Measurements from ENCODE around the gene C2CD4C. TPM values are rescaled to one million over a fixed set of nuclear protein-coding genes. Genes with fewer than 3 reads are reported as not detected.
"Not testable (repeated sequence)": the region's sequence is repeated elsewhere in the genome, so short reads cannot be mapped to it uniquely, and the experiment has no call there.

Gene C2CD4C
- total RNA-seq, 1 experiment from 2014 or later = 14.6 TPM

DNA sequence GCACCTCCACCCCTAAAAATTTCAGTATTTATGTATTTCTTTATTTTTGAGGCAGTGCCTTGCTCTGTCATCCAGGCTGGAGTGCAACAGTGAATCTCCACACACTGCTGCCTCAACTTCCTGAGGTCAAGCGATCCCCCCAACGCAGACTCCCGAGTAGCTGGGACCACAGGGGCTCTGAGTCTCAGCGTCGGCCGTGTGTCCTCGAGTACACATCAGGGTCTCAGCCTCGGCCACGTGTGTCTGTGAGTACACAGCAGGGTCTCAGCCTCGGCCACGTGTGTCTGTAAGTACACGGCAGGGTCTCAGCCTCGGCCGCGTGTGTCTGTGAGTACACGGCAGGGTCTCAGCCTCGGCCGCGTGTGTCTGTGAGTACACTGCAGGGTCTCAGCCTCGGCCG is 21.2 kb downstream of the C2CD4C start:
- peaks cover 40% of the 10 kb centered on the region for H3K27me3 Mint-ChIP-seq (ENCODE audit: low read depth)
- Histone ChIP-seq H4K20me1 (ENCODE audit: control insufficient read depth, insufficient read depth, insufficient read length) (no peaks in the 10 kb centered on the region), H3K14ac (ENCODE audit: insufficient read depth, low read length) (no peak overlapping the region), H3K4me1 (ENCODE audit: insufficient read depth, low read length) (no peaks in the 10 kb centered on the region), H3K56ac (ENCODE audit: insufficient read length, low read depth, low read length) (no peak overlapping the region), H2BK20ac (ENCODE audit: low read depth, low read length, poor library complexity, severe bottlenecking) (no peak overlapping the region), H2BK12ac (ENCODE audit: insufficient read length, low read depth, low read length) (no peak overlapping the region), H4K5ac (ENCODE audit: insufficient read length, low read depth, low read length) (no peak overlapping the region), H4K8ac (replicated peaks; ENCODE audit: insufficient read length, low read depth, low read length) (no peak overlapping the region), H3T11ph (ENCODE audit: low read length) (no peak overlapping the region), H2BK120ac (ENCODE audit: low read depth, low read length, poor library complexity, severe bottlenecking) (no peak overlapping the region), H2BK5ac (ENCODE audit: insufficient read length, low read length) (no peak overlapping the region), H2BK15ac (ENCODE audit: low read depth, low read length) (no peak overlapping the region), H3K79me2 (ENCODE audit: insufficient read depth, low read length) (no peaks in the 10 kb centered on the region), H2AFZ (ENCODE audit: low read length) (no peak overlapping the region), H3K27ac (ENCODE audit: insufficient read length, low read depth, low read length) (no peak overlapping the region), H3K9ac (ENCODE audit: extremely low read depth, insufficient read length, low read length) (no peak overlapping the region), H3K18ac (ENCODE audit: insufficient read length, low read depth, low read length) (no peak overlapping the region), H3K4me2 (ENCODE audit: insufficient read depth, insufficient read length, low read length) (no peak overlapping the region), H3K23me2 (ENCODE audit: insufficient read length, low read depth, low read length, poor library complexity, severe bottlenecking) (no peaks in the 10 kb centered on the region), H3K27me3 (ENCODE audit: insufficient read depth, low read length) (no peaks in the 10 kb centered on the region), H3K79me1 (ENCODE audit: insufficient read depth, low read depth, low read length, poor library complexity, severe bottlenecking) (no peaks in the 10 kb centered on the region), H2AK5ac (ENCODE audit: insufficient read length, low read length) (no peak overlapping the region), H3K9me3 (ENCODE audit: control insufficient read depth, low read depth, low read length) (no peaks in the 10 kb centered on the region), H3K4ac (ENCODE audit: low read depth, low read length) (no peak overlapping the region), H4K91ac (ENCODE audit: insufficient read length, low read depth, low read length) (no peak overlapping the region), H3K23ac (ENCODE audit: insufficient read length, low read depth, low read length) (no peak overlapping the region)
- H3K27ac Mint-ChIP-seq = peak overlapping the region in 2 of 3 experiments; percentile 82 to 95; a peak in 3 of 7 replicates
- TF ChIP-seq, protein P1, sequence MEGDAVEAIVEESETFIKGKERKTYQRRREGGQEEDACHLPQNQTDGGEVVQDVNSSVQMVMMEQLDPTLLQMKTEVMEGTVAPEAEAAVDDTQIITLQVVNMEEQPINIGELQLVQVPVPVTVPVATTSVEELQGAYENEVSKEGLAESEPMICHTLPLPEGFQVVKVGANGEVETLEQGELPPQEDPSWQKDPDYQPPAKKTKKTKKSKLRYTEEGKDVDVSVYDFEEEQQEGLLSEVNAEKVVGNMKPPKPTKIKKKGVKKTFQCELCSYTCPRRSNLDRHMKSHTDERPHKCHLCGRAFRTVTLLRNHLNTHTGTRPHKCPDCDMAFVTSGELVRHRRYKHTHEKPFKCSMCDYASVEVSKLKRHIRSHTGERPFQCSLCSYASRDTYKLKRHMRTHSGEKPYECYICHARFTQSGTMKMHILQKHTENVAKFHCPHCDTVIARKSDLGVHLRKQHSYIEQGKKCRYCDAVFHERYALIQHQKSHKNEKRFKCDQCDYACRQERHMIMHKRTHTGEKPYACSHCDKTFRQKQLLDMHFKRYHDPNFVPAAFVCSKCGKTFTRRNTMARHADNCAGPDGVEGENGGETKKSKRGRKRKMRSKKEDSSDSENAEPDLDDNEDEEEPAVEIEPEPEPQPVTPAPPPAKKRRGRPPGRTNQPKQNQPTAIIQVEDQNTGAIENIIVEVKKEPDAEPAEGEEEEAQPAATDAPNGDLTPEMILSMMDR (conservative IDR thresholded peaks at IDR 0.05) = no peak
- peaks cover 0 to under 1% (median 0%) of the 10 kb centered on the region in 3 experiments; a peak in 1 of 7 replicates for H3K36me3 Mint-ChIP-seq (ENCODE audit: insufficient read depth in 1 of 3, low read depth in 3 of 3)
- peaks cover 54 to 63% of the 10 kb centered on the region in 2 experiments for H3K4me1 Mint-ChIP-seq
- DNase-seq = no peak
- peaks cover 3 to 8% of the 10 kb centered on the region in 2 experiments for H3K9me3 Mint-ChIP-seq
- H3K4me3 Mint-ChIP-seq = no peak overlapping the region
- no CpG with 5 or more reads among the region's 21 CpGs for WGBS (ENCODE audit: extremely low coverage, insufficient read length, low lambda C conversion rate)

DNA sequence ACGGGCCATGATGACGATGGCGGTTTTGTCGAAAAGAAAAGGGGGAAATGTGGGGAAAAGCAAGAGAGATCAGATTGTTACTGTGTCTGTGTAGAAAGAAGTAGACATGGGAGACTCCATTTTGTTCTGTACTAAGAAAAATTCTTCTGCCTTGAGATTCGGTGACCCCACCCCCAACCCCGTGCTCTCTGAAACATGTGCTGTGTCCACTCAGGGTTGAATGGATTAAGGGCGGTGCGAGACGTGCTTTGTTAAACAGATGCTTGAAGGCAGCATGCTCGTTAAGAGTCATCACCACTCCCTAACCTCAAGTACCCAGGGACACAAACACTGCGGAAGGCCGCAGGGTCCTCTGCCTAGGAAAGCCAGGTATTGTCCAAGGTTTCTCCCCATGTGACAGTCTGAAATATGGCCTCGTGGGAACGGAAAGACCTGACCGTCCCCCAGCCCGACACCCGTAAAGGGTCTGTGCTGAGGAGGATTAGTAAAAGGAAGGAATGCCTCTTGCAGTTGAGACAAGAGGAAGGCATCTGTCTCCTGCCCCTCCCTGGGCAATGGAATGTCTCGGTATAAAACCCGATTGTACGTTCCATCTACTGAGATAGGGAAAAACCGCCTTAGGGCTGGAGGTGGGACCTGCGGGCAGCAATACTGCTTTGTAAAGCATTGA is 22.2 kb downstream of the C2CD4C start:
- not testable (repeated sequence) for H4K5ac ChIP-seq (ENCODE audit: insufficient read length, low read depth, low read length); H3T11ph ChIP-seq (ENCODE audit: low read length); H2BK15ac ChIP-seq (ENCODE audit: low read depth, low read length); DNase-seq; H3K56ac ChIP-seq (ENCODE audit: insufficient read length, low read depth, low read length); H4K91ac ChIP-seq (ENCODE audit: insufficient read length, low read depth, low read length); H2BK20ac ChIP-seq (ENCODE audit: low read depth, low read length, poor library complexity, severe bottlenecking); H3K23me2 ChIP-seq (ENCODE audit: insufficient read length, low read depth, low read length, poor library complexity, severe bottlenecking); H3K23ac ChIP-seq (ENCODE audit: insufficient read length, low read depth, low read length); H2BK120ac ChIP-seq (ENCODE audit: low read depth, low read length, poor library complexity, severe bottlenecking); H3K4ac ChIP-seq (ENCODE audit: low read depth, low read length); H4K20me1 ChIP-seq (ENCODE audit: control insufficient read depth, insufficient read depth, insufficient read length); H3K27me3 ChIP-seq (ENCODE audit: insufficient read depth, low read length); H3K18ac ChIP-seq (ENCODE audit: insufficient read length, low read depth, low read length); H3K36me3 Mint-ChIP-seq (ENCODE audit: insufficient read depth in 1 of 3, low read depth in 3 of 3); H2AK5ac ChIP-seq (ENCODE audit: insufficient read length, low read length); H3K9me3 ChIP-seq (ENCODE audit: control insufficient read depth, low read depth, low read length); H3K79me1 ChIP-seq (ENCODE audit: insufficient read depth, low read depth, low read length, poor library complexity, severe bottlenecking); H3K79me2 ChIP-seq (ENCODE audit: insufficient read depth, low read length); H2BK5ac ChIP-seq (ENCODE audit: insufficient read length, low read length); H3K4me1 ChIP-seq (ENCODE audit: insufficient read depth, low read length); H3K9ac ChIP-seq (ENCODE audit: extremely low read depth, insufficient read length, low read length); H3K14ac ChIP-seq (ENCODE audit: insufficient read depth, low read length); H2AFZ ChIP-seq (ENCODE audit: low read length); H3K4me2 ChIP-seq (ENCODE audit: insufficient read depth, insufficient read length, low read length); H3K27ac ChIP-seq (ENCODE audit: insufficient read length, low read depth, low read length); H2BK12ac ChIP-seq (ENCODE audit: insufficient read length, low read depth, low read length); H4K8ac ChIP-seq (replicated peaks; ENCODE audit: insufficient read length, low read depth, low read length)
- Mint-ChIP-seq H3K4me1 (peaks cover 49 to 63% of the 10 kb centered on the region in 2 experiments), H3K27me3 (ENCODE audit: low read depth) (peaks cover 37% of the 10 kb centered on the region), H3K9me3 (peaks cover 6 to 13% of the 10 kb centered on the region in 2 experiments; a peak in 4 of 5 replicates), H3K4me3 (peak overlapping the region in 1 of 2 experiments; percentile 46; a peak in 2 of 5 replicates), H3K27ac (peak overlapping the region in 2 of 3 experiments; percentile 53 to 54; a peak in 3 of 7 replicates)
- WGBS (ENCODE audit: extremely low coverage, insufficient read length, low lambda C conversion rate) = no CpG with 5 or more reads among the region's 22 CpGs
